ENCODE measurements around the gene GPR31. TPM values are rescaled to one million over a fixed set of nuclear protein-coding genes. Genes with fewer than 3 reads are reported as not detected.

Gene GPR31
- total RNA-seq, 1 donor from 2014 or later, result not detected

DNA sequence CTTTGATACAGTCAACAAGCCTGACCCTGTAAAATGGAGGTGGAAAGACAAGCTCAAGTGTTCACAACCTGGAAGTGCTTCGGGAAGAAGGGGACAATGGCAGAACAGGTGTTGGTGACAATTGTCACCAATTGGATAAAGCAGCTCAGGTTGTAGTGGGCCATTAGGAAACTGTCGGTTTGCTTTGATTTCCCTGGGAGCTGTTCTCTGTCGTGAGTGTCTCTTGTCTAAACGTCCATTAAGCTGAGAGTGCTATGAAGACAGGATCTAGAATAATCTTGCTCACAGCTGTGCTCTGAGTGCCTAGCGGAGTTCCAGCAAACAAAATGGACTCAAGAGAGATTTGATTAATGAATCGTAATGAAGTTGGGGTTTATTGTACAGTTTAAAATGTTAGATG is 19.9 kb downstream of the GPR31 start:
- no peak for TF ChIP-seq CTCF (conservative IDR thresholded peaks at IDR 0.05; ENCODE audit: low read depth, low read length)
- DNase-seq (ENCODE audit: low read depth), result no peak

DNA sequence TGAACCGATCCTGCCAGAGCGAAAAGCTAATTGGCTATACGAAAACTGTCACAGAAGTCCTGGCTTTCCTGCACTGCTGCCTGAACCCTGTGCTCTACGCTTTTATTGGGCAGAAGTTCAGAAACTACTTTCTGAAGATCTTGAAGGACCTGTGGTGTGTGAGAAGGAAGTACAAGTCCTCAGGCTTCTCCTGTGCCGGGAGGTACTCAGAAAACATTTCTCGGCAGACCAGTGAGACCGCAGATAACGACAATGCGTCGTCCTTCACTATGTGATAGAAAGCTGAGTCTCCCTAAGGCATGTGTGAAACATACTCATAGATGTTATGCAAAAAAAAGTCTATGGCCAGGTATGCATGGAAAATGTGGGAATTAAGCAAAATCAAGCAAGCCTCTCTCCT is 20.7 kb downstream of the GPR31 start:
- TF ChIP-seq CTCF (conservative IDR thresholded peaks at IDR 0.05; ENCODE audit: low read depth, low read length), result no peak
- no peak for DNase-seq (ENCODE audit: low read depth)
- no peak overlapping the region for H3K4me3 ChIP-seq (ENCODE audit: low read depth, low read length)

More for the DNA sequence above, 19.9 kb downstream of the GPR31 start:
- no peak overlapping the region for H3K4me3 ChIP-seq (ENCODE audit: low read depth, low read length)

DNA sequence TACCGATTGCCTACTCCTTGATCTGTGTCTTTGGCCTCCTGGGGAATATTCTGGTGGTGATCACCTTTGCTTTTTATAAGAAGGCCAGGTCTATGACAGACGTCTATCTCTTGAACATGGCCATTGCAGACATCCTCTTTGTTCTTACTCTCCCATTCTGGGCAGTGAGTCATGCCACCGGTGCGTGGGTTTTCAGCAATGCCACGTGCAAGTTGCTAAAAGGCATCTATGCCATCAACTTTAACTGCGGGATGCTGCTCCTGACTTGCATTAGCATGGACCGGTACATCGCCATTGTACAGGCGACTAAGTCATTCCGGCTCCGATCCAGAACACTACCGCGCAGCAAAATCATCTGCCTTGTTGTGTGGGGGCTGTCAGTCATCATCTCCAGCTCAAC is 21.4 kb downstream of the GPR31 start:
- DNase-seq (ENCODE audit: low read depth), result no peak
- no peak for TF ChIP-seq CTCF (conservative IDR thresholded peaks at IDR 0.05; ENCODE audit: low read depth, low read length)
- no peak overlapping the region for H3K4me3 ChIP-seq (ENCODE audit: low read depth, low read length)

GRCh38 chr6:167134448-167135328 is 23.1 kb downstream of the GPR31 start:
- H3K4me3 ChIP-seq (ENCODE audit: low read depth, low read length), result no peak overlapping the region
- TF ChIP-seq CTCF (conservative IDR thresholded peaks at IDR 0.05; ENCODE audit: low read depth, low read length), result no peak
- peak; percentile 68 for DNase-seq (ENCODE audit: low read depth)

DNA sequence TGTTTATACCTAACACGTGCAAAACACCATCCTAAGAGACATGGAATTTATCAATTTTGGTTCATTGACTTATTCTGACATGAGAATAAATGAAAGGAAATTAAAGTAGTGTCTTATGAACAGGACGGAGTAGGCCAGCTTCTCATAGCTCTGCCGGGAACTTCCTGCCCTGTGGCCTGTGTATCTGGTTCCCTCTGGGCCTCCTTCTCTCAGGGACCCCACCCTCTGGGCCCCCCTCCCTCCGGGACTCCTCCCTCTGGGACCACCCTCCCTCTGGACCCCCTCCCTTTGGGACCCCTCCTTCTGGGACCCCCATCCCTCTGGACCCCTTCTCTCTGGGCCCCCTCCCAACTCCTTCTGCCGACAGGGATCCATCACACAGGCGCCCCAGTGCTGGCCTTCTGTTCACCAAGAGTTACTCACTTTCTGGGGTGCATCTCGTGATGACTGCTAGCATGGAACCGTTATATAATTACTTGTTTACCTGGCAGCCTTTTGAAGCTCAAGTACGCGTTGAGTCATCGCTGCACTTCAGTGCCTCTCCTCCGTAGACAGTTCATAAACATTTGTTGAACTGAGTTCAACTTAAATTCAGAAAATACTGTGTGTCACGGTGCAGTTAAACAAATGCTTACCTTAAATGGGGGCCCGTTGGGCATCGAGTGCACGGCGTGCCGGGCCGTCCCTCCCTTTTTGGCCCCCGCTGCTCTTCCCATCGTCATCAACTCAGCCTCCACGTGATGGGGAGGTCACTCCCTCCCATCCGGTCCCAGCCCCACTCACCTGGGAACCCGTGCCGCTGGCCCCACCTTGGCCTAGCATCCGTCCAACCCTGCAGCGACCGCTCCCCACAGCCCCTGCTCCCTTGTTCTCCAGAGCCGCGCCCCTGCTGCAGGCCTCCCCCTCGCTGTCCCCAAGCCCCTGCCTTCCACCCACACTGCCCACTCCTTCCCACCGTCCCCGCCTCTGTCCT is 26.8 kb downstream of the GPR31 start:
- peak; percentile 58 for DNase-seq (ENCODE audit: low read depth)
- TF ChIP-seq CTCF (conservative IDR thresholded peaks at IDR 0.05; ENCODE audit: low read depth, low read length), result no peak
- H3K4me3 ChIP-seq (ENCODE audit: low read depth, low read length), result no peak overlapping the region

- TF ChIP-seq CTCF (conservative IDR thresholded peaks at IDR 0.05; ENCODE audit: low read depth, low read length), result no peak
- no peak for DNase-seq (ENCODE audit: low read depth)
- no peak overlapping the region for H3K4me3 ChIP-seq (ENCODE audit: low read depth, low read length)
Measured at GRCh38 chr6:167130008-167130677, 27.6 kb downstream of the GPR31 start.

Measured in epithelial cell of proximal tubule (primary cell).